DOHH2 (cell line): Measurements from ENCODE around the gene HIC1.

ENCODE experiments used
- EZH2phosphoT487 ChIP-seq: fragments of 200-600 bp; sonication (generic); IDR thresholded peaks from 2 replicates; pipeline ENCODE4 v1.6.1; 2017; ENCODE audit warnings: borderline replicate concordance, mild to moderate bottlenecking, antibody characterized with exemption, low read length, moderate library complexity, mixed read lengths
- TF ChIP-seq, protein P1 (sequence below): fragments of 200-600 bp; sonication (generic); IDR thresholded peaks from one replicate; pipeline ENCODE4 v1.5.1; 2014; ENCODE audit warnings: antibody characterized with exemption, mild to moderate bottlenecking, low read depth, low read length; ENCODE audit not compliant: poor library complexity, severe bottlenecking

DNA sequence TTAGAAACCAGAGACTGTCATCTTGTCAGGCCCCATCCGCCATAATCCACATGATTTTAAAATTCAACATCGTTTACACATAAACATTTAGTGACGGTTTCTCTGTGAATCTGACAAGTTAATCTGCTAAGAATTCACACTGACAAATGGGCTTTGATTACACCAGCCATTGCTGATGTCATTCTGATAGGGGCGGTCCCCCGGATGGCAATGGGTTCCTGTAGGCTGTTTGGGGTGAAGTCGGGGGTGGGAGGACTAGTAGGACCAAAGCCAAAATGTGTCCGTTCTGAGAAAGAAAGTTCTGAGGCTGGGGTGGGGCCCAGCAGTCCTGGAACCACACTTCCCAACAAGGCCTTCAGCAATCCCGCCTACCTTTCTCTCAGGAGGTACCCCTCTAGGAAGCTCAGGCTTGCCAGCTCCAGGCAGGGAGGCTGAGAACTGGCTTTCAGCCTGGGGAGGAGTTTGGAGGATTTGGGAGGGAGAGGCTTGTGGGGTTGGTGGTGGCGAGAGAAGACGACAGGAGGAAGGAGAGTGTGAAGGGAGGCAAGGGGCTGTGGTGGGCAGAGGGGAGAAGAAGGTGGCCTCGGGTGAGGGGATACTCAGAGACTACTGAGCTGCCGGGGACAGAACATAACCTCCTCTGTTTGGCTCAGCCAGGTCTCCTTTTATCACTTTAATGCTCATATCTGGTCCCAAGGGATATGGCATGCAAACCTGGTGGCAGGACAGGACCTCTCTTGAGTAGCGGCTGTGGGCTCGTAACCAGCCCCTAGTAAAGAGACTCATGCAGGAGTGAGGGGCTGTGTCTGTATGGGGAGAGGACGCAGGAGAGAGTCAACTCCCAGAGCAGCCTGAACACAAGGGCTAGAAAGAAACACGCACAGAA is 8.6 kb downstream of the HIC1 start:
- TF ChIP-seq, protein P1, sequence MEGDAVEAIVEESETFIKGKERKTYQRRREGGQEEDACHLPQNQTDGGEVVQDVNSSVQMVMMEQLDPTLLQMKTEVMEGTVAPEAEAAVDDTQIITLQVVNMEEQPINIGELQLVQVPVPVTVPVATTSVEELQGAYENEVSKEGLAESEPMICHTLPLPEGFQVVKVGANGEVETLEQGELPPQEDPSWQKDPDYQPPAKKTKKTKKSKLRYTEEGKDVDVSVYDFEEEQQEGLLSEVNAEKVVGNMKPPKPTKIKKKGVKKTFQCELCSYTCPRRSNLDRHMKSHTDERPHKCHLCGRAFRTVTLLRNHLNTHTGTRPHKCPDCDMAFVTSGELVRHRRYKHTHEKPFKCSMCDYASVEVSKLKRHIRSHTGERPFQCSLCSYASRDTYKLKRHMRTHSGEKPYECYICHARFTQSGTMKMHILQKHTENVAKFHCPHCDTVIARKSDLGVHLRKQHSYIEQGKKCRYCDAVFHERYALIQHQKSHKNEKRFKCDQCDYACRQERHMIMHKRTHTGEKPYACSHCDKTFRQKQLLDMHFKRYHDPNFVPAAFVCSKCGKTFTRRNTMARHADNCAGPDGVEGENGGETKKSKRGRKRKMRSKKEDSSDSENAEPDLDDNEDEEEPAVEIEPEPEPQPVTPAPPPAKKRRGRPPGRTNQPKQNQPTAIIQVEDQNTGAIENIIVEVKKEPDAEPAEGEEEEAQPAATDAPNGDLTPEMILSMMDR = no peak
- no peak for TF ChIP-seq EZH2phosphoT487
